Measurements from ENCODE around the gene SLC47A1.

SLC47A1 gene

GRCh38 chr17:19614900-19615299 is 81.2 kb downstream of the SLC47A1 start:
- no peak for DNase-seq

DNA sequence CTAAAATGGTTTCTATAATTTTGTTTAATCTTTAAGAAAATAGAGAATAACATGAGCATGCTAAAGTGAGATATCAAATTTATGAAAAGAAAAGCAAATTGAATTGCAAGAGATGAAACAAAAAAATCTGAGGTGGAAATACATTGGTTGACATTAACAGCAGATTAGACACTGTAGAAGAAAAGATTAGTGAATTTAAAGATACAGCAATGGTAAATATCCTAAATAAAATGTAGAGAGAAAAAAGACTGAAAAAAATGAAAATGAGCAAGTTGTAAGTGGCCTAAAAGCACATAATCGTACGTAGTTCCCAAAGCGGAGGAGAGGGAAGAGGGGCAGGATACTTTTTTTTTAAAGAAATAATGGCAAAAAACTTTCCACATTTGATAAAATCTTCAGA is 84.4 kb downstream of the SLC47A1 start:
- DNase-seq, result no peak

DNA sequence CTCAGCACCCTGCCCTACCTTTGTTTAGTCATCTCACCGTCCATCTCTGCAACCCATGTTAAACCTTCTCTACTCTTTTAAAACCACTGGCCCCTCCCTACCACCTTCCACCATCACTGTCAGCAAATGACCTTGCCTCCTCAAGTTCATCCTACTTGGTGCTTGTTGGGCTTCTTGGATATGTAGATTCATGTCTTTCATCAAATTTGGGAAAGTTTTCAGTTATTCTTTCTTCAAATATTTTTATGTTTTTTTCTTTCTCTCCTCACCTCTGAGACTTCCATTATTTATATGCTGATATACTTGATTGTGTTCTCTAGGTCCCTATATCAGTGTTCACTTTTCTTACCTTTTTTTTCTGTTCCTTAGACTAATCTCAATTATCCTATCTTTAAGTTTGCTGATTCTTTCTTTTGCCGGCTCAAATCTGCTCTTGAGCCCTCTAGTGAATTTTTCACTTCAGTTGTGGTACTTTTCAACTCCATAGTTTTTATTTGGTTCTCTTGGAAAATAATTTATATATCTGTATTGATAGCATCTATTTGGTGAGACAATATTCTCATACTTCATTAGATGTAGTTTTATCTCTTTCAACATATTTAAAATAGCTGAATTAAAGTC is 86.2 kb downstream of the SLC47A1 start:
- no peak for DNase-seq

DNA sequence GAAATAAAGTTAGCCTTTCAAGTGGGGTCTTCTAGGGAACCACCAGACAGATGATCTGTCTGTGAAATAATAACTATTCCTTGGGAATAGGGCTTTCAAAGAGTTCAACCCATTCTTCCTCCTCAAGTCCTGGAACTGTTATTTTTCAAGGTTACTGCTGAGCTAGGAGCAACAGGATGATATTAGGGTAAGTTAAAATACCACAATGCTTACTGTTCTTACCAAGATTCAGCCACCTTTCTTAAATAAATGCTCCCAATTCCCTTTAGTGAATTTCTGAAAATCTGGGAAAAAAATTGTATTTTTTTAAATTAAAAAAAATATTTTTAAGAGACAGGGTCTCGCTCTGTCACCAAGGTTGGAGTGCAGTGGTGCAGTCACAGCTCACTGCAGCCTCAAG is 88.0 kb downstream of the SLC47A1 start:
- no peak for DNase-seq

DNA sequence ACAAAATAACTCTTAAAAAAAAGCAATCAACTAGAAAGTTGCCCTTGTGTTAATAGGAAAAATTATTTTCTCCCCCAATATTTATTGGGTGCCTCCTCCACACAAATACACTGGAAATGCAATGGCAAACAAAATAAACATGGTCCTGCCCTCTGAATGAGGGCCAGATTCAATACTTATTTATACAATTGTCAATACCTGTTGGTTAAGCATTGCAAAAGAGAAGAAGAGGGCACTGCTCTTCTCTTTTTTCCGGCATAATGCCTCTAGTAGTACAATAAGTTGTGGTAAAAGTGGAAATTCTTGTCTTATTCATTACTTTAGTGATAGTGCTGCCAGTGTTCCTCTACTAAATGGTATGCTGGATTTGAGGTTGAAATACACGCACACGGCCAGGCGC is 92.4 kb downstream of the SLC47A1 start:
- DNase-seq, result no peak
